Prostate gland (tissue), 2 donors: ENCODE results near the gene POU4F3. TPM values are rescaled to one million over a fixed set of nuclear protein-coding genes. Genes with fewer than 3 reads are reported as not detected.

Experiments
- DNase-seq: peaks from one replicate; pipeline ENCODE4 v3.0.0-alpha.2; 2019; ENCODE audit warnings: low spot score
- H3K27ac ChIP-seq, 2 donors: fragments of 200-600 bp; sonication (generic); 2 replicates each; pipeline ENCODE4 v1.5.1; 2017 to 2019
- H3K27me3 ChIP-seq: fragments of 200-600 bp; sonication (generic); replicated peaks from 2 replicates; pipeline ENCODE4 v1.5.1; 2019; ENCODE audit not compliant: insufficient read depth
- H3K36me3 ChIP-seq, 2 donors: fragments of 200-600 bp; sonication (generic); 1 replicate in 1 of 2; 2 replicates in 1 of 2; pipeline versions ENCODE4 v1.5.1 to v1.8.1; 2017 to 2019
- H3K4me1 ChIP-seq: fragments of 200-600 bp; sonication (generic); replicated peaks from 2 replicates; pipeline ENCODE4 v1.5.1; 2019
- H3K4me3 ChIP-seq, 2 donors: fragments of 200-600 bp; sonication (generic); 2 replicates each; pipeline ENCODE4 v1.5.1; 2017 to 2019
- H3K9me3 ChIP-seq: fragments of 200-600 bp; sonication (generic); 2 replicates; pipeline ENCODE4 v1.5.1; 2017
- POLR2A ChIP-seq: fragments of 450-650 bp; IDR thresholded peaks from one replicate; pipeline ENCODE4 v1.6.1; 2016; ENCODE audit warnings: antibody characterized with exemption, mild to moderate bottlenecking
- POLR2AphosphoS5 ChIP-seq: sonication (generic); formaldehyde crosslinking; IDR thresholded peaks from one replicate; pipeline ENCODE4 v1.6.1; 2017; ENCODE audit warnings: antibody characterized with exemption
- WGBS: methylation state at CpG from one replicate; pipeline ENCODE4 v1.1.5; 2018; 5-methylcytosine and 5-hydroxymethylcytosine counted together
- intact Hi-C: fragments of 100-400 bp; cut with DNase I; formaldehyde crosslinking; loops from one replicate; pipeline ENCODE4 v1.14.2; 2022
- total RNA-seq, 2 donors: library from RNA; depleted of rRNA; stranded (reverse); fragments of >200 nt; gene quantifications; one replicate each; pipeline ENCODE4 v1.1.0, GENCODE V29; 2016
- TF ChIP-seq, protein P1 (sequence below), 4 experiments: fragments of 200-600 bp in 2 of 4; fragments of 450-650 bp in 2 of 4; sonication (generic) in 2 of 4; IDR thresholded peaks; 1 replicate in 3 of 4; 2 replicates in 1 of 4; pipeline ENCODE4 v1.5.1; 2016 to 2019; ENCODE audit warnings: antibody characterized with exemption in 4 of 4, mild to moderate bottlenecking in 2 of 4, moderate library complexity in 2 of 4

POU4F3 gene
- total RNA-seq, 2 donors from 2014 or later, result not detected

DNA sequence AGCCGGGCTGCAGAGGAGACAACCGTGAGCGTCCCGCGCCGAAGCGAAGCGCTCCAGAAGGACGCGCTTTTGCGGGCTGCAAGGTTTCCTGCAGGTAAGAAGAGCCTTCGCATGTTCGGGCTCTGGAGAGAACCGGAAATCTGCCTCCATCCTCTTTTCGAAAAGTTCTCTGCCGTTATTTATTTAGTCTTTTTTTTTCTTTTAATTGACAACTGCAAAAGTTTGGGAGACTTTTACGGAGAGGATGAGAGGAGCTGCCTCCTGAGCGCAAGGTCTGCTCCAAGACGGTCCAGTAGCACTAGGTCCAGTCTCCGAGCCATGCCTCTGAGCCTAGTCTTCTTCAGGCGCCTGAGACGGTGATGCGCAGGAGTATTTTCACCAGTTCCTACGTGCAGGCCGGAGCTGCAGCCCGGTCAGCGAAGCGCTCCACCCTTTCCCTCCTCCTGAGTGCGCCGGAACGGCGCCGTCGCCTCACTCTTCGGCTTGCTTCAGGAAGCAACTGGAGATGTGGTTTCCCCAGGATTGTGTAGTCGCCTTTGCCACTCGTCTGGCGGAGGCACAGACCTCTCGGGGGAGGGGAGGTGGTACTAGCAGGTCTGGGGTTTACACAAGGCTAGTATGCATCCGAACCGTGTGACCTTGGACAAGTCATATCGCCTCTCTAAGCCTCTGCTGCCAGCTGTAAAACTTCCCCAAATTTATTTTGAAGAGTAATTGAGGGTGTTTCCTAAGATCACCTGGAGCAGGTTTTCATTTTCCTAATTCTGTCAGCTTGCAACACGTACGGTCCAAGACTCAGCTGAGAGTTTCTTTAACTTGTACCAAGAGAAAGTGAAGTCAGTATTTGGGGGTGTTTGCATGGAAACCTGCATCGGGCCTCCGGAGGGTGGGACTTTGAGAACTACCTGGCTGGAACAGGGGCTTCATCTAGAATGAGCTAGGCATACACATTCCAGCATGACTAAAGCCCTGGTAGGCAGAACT lies 4.5 kb downstream of the POU4F3 start:
- H3K36me3 ChIP-seq, result no peaks in the 10 kb centered on the region
- intact Hi-C loops, result no loop called here
- TF ChIP-seq POLR2A (no peak), POLR2AphosphoS5 (no peak)
- TF ChIP-seq, protein P1, sequence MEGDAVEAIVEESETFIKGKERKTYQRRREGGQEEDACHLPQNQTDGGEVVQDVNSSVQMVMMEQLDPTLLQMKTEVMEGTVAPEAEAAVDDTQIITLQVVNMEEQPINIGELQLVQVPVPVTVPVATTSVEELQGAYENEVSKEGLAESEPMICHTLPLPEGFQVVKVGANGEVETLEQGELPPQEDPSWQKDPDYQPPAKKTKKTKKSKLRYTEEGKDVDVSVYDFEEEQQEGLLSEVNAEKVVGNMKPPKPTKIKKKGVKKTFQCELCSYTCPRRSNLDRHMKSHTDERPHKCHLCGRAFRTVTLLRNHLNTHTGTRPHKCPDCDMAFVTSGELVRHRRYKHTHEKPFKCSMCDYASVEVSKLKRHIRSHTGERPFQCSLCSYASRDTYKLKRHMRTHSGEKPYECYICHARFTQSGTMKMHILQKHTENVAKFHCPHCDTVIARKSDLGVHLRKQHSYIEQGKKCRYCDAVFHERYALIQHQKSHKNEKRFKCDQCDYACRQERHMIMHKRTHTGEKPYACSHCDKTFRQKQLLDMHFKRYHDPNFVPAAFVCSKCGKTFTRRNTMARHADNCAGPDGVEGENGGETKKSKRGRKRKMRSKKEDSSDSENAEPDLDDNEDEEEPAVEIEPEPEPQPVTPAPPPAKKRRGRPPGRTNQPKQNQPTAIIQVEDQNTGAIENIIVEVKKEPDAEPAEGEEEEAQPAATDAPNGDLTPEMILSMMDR (IDR thresholded peaks at IDR 0.05), result no peak
- no peak for DNase-seq
- H3K9me3 ChIP-seq, result no peaks in the 10 kb centered on the region
- no peak overlapping the region for H3K4me3 ChIP-seq
- H3K4me1 ChIP-seq, result no peaks in the 10 kb centered on the region
- WGBS, result 4% methylated on average over 46 of the region's 46 CpGs
- peaks cover 63% of the 10 kb centered on the region for H3K27me3 ChIP-seq
- H3K27ac ChIP-seq, result no peak overlapping the region

DNA sequence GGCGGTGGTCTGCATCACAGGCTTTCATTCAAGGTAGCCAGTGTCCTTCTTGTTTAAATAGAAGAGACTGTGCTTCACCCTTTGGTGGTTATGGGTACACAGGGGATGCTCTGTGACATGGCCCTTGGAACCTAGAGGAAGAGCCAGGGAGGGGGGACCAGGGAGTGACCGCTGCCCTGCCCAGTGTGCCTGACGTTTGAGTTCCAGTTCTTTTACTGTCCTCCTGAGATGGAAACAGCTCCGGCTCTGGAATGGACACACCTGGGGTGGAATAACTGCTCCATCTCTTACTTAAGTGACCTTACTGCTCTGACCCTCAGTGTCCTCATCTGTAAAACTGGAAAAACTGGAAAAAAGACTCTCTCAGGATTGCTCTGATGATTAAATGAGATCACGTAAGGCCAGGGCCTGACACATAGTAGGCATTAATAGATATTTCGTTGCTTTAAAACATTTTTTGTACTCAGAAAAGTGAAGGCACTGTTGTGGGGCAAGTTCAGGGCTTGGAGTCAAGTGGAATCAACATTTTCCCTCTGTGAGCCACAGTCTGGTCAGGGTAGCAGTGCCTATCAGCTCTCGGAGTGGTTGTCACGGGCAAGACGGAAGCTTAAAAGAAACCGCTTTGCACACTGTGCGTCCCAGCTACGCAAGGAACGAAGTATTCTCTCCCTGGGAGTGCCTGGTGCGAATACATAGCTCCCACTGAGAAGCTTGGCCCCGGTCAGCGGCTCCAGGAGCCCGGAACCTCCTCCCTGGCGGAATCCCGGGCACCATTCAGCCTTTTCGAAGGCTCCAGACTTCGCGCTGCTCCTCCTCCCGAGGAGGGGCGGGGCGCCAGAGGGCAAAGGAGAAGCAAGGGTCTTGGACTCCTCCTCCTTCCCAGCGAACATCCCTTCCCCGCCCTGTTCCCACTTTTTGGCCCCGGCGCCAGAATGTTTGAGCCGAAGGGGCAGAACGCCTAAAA lies 5.8 kb downstream of the POU4F3 start:
- no peak for TF ChIP-seq POLR2A
- TF ChIP-seq, protein P1 (IDR thresholded peaks at IDR 0.05), result no peak
- TF ChIP-seq POLR2AphosphoS5, result no peak
- WGBS, result 5% methylated on average over 31 of the region's 31 CpGs
- H3K9me3 ChIP-seq, result no peaks in the 10 kb centered on the region
- H3K4me3 ChIP-seq, result no peak overlapping the region
- intact Hi-C loops, result no loop called here
- no peaks in the 10 kb centered on the region for H3K4me1 ChIP-seq
- no peaks in the 10 kb centered on the region for H3K36me3 ChIP-seq
- DNase-seq, result no peak
- peaks cover 51% of the 10 kb centered on the region for H3K27me3 ChIP-seq
- H3K27ac ChIP-seq, result no peak overlapping the region

DNA sequence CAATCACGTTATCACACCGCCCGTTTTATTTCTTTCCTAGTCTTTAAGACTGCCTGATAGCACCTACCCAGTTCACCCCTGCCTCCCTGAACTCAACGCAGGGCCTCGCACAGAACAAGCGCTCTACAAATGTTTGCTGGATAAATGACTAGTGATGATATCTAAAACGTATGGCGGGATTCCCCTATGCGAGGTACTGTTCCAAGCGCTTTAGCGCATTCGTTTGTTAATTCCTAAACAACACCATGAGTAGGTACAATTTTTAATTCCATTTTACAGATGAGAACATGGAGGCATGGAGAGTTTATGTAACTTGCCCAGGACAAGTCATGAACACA lies 6.6 kb downstream of the POU4F3 start:
- DNase-seq, result no peak
- H3K9me3 ChIP-seq, result no peaks in the 10 kb centered on the region
- no peak overlapping the region for H3K27ac ChIP-seq
- H3K36me3 ChIP-seq, result no peaks in the 10 kb centered on the region
- TF ChIP-seq POLR2A (no peak), POLR2AphosphoS5 (no peak)
- TF ChIP-seq, protein P1 (IDR thresholded peaks at IDR 0.05), result no peak
- 8% methylated on average over 12 of the region's 12 CpGs for WGBS
- no peaks in the 10 kb centered on the region for H3K4me1 ChIP-seq
- H3K4me3 ChIP-seq, result no peak overlapping the region
- peaks cover 44% of the 10 kb centered on the region for H3K27me3 ChIP-seq
- intact Hi-C loops, result no loop called here

DNA sequence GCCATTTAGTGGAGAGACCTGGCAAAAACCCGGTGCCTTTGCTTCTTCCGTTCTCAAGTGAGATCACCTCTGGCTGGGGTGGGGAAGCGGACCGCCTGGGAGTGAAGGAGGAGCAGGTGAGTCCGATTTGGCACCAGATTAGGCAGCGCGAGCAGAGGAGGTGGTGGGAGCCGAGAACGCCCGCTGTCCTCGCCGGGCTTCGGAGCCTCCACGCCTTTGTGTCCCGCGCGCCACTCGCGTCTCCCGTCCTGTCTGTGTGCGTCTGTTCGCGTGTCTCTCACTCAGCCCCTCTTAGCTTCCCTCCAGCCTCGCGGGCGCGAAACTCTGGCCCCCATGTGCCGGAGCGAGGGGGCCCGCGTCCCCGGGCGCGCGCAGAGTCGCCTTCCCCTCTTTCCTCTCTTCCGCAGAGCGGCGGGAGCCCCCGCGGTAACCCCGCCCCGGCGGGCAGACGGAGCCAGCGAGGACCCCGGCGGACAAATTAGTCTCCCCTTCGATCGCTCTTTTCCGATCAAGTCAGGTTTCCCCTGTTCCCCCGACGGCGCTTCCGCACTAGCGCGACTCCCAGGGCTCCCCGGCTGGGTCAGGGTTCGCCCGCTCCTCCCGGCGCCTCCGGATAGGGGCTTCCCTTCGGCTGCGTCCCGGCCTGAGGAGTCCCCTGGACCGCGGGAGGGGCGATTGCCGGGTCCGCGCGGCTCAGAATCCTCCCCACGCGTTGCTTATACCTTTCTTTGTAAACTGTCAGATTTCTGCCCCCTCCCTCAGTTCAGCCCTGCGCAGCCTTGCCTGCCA lies 7.1 kb downstream of the POU4F3 start:
- TF ChIP-seq POLR2AphosphoS5 (no peak), POLR2A (no peak)
- TF ChIP-seq, protein P1 (IDR thresholded peaks at IDR 0.05), result no peak
- no peak overlapping the region for H3K27ac ChIP-seq
- H3K27me3 ChIP-seq, result peaks cover 39% of the 10 kb centered on the region
- DNase-seq, result no peak
- H3K36me3 ChIP-seq, result no peaks in the 10 kb centered on the region
- H3K9me3 ChIP-seq, result no peaks in the 10 kb centered on the region
- 1% methylated on average over 76 of the region's 76 CpGs for WGBS
- H3K4me3 ChIP-seq, result no peak overlapping the region
- H3K4me1 ChIP-seq, result no peaks in the 10 kb centered on the region
- intact Hi-C loops, result no loop called here
